ENCODE data around the gene TXNRD1. TPM values are rescaled to one million over a fixed set of nuclear protein-coding genes. Genes with fewer than 3 reads are reported as not detected.

The TXNRD1 gene
- total and polyA plus RNA-seq, 4 donors, result 97.7 to 140 (median 117) TPM

Other genes with a start within 250 kb of the TXNRD1 start
- 10 to 100 TPM; 20.4 to 22.2 TPM for gene TDG, start 249.9 kb upstream of the TXNRD1 start, total RNA-seq
- 1 to 10 TPM; 6.8 to 8.9 TPM for gene TDG, start 249.9 kb upstream of the TXNRD1 start, polyA plus RNA-seq
- gene GLT8D2, start 165.6 kb upstream of the TXNRD1 start, total RNA-seq, result 10 to 100 TPM; 28.2 to 64.4 TPM
- gene GLT8D2, start 165.6 kb upstream of the TXNRD1 start, polyA plus RNA-seq, result 100 to 1,000 TPM in 1 of 2 donors, 10 to 100 TPM in 1; 30.7 to 114 TPM
- gene HCFC2, start 151.2 kb upstream of the TXNRD1 start, total RNA-seq, result 10 to 100 TPM; 27.0 to 32.3 TPM
- 10 to 100 TPM in 1 of 2 donors, 1 to 10 TPM in 1; 9.1 to 13.3 TPM for gene HCFC2, start 151.2 kb upstream of the TXNRD1 start, polyA plus RNA-seq
- gene NFYB, start 77.6 kb upstream of the TXNRD1 start, total RNA-seq, result 10 to 100 TPM; 44.1 to 59.2 TPM
- 100 to 1,000 TPM in 1 of 2 donors, 10 to 100 TPM in 1; 67.6 to 121 TPM for gene NFYB, start 77.6 kb upstream of the TXNRD1 start, polyA plus RNA-seq
- gene EID3, start 88.0 kb downstream of the TXNRD1 start, total RNA-seq, result 1 to 10 TPM; 8.5 to 8.6 TPM
- gene EID3, start 88.0 kb downstream of the TXNRD1 start, polyA plus RNA-seq, result 1 to 10 TPM; 2.1 to 6.8 TPM
- gene CHST11, start 241.2 kb downstream of the TXNRD1 start, total RNA-seq, result 10 to 100 TPM; 27.2 to 31.0 TPM
- 1 to 10 TPM; 2.1 to 4.2 TPM for gene CHST11, start 241.2 kb downstream of the TXNRD1 start, polyA plus RNA-seq

Measured in aorta (tissue), 4 donors.